ENCODE measurements around the gene BTBD10. TPM values are rescaled to one million over a fixed set of nuclear protein-coding genes. Genes with fewer than 3 reads are reported as not detected.

Gene BTBD10
- total RNA-seq, 2 experiments from 2014 or later: 23.0 to 23.7 TPM

DNA sequence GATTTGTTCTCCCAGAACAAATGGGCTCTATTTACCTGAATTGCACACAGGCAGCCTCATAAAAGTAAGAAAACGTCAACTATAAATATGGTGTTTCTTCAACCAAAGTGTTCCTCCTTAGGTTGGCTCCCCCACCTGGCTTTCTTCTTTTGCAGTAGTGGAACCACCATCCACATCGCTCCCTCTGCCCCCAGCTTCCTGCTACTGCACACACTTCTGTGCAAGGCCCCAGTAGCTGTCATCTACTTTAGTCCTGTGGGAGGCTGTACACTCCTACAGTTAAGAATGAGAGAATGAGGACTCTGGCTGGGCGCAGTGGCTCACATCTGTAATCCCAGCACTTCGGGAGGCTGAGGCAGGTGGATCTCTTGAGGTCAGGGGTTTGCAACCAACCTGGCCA lies 95.9 kb downstream of the BTBD10 start:
- peak; percentile 2 for DNase-seq (ENCODE audit: low spot score)
- H3K9me2 ChIP-seq (ENCODE audit: insufficient read depth, low read length): no peaks in the 10 kb centered on the region
- H3K4me1 ChIP-seq (ENCODE audit: insufficient read depth, low read length, poor library complexity, severe bottlenecking): no peaks in the 10 kb centered on the region
- no peak for TF ChIP-seq EZH2phosphoT487 (IDR thresholded peaks at IDR 0.05; ENCODE audit: borderline replicate concordance, low read depth, low read length)
- no peak for TF ChIP-seq CTCF (conservative IDR thresholded peaks at IDR 0.05; ENCODE audit: low read length)
- H3K27ac ChIP-seq (ENCODE audit: low read depth, low read length, poor library complexity, severe bottlenecking): no peak overlapping the region
- H3K36me3 ChIP-seq (ENCODE audit: insufficient read depth, low read length): no peaks in the 10 kb centered on the region
- H3K4me2 ChIP-seq (ENCODE audit: low read length): no peak overlapping the region
- H3K4me3 ChIP-seq (ENCODE audit: low read depth, low read length, poor library complexity, severe bottlenecking): no peak overlapping the region
- H2AFZ ChIP-seq (ENCODE audit: low read length): no peak overlapping the region
- H3K9me3 ChIP-seq (ENCODE audit: low read length): no peaks in the 10 kb centered on the region
- POLR2A ChIA-PET: interaction anchor here (0.7 to 1.2 kb wide), 2 partner anchors 18 to 157 kb away, joined by 3 to 5 read pairs; no protein-coding TSS in a partner anchor
- intact Hi-C loops (cut with micrococcal nuclease; ENCODE audit: unreplicated experiment): no loop called here
- no peaks in the 10 kb centered on the region for H3K79me2 ChIP-seq (ENCODE audit: insufficient read depth, low read depth, low read length)
- no TSS peak for BruUV-seq (replicated peaks)
- no peaks in the 10 kb centered on the region for H4K20me1 ChIP-seq (ENCODE audit: insufficient read depth, low read length)
- CTCF ChIA-PET (ENCODE audit: unreplicated experiment): no interaction called here

GRCh38 chr11:13366266-13367026 lies 96.6 kb downstream of the BTBD10 start:
- intact Hi-C loops (cut with micrococcal nuclease; ENCODE audit: unreplicated experiment): no loop called here
- Histone ChIP-seq H3K9me3 (ENCODE audit: low read length) (no peaks in the 10 kb centered on the region), H3K4me2 (ENCODE audit: low read length) (no peak overlapping the region), H3K27ac (ENCODE audit: low read depth, low read length, poor library complexity, severe bottlenecking) (no peak overlapping the region), H2AFZ (ENCODE audit: low read length) (no peak overlapping the region), H4K20me1 (ENCODE audit: insufficient read depth, low read length) (no peaks in the 10 kb centered on the region), H3K9me2 (ENCODE audit: insufficient read depth, low read length) (no peaks in the 10 kb centered on the region), H3K36me3 (ENCODE audit: insufficient read depth, low read length) (no peaks in the 10 kb centered on the region), H3K4me3 (ENCODE audit: low read depth, low read length, poor library complexity, severe bottlenecking) (no peak overlapping the region), H3K4me1 (ENCODE audit: insufficient read depth, low read length, poor library complexity, severe bottlenecking) (no peaks in the 10 kb centered on the region), H3K79me2 (ENCODE audit: insufficient read depth, low read depth, low read length) (no peaks in the 10 kb centered on the region)
- ChIA-PET CTCF (ENCODE audit: unreplicated experiment) (no interaction called here), POLR2A (interaction anchor here (1.2 kb wide), 1 partner anchor 17 kb away, joined by 3 read pairs; no protein-coding TSS in a partner anchor)
- DNase-seq (ENCODE audit: low spot score): no peak
- no TSS peak for BruUV-seq (replicated peaks)
- TF ChIP-seq EZH2phosphoT487 (IDR thresholded peaks at IDR 0.05; ENCODE audit: borderline replicate concordance, low read depth, low read length) (no peak), CTCF (conservative IDR thresholded peaks at IDR 0.05; ENCODE audit: low read length) (no peak)

GRCh38 chr11:13364388-13364787 lies 98.6 kb downstream of the BTBD10 start:
- no peak for TF ChIP-seq EZH2phosphoT487 (IDR thresholded peaks at IDR 0.05; ENCODE audit: borderline replicate concordance, low read depth, low read length)
- TF ChIP-seq CTCF (conservative IDR thresholded peaks at IDR 0.05; ENCODE audit: low read length): no peak
- no TSS peak for BruUV-seq (replicated peaks)
- H3K4me1 ChIP-seq (ENCODE audit: insufficient read depth, low read length, poor library complexity, severe bottlenecking): no peaks in the 10 kb centered on the region
- H3K4me3 ChIP-seq (ENCODE audit: low read depth, low read length, poor library complexity, severe bottlenecking): no peak overlapping the region
- H2AFZ ChIP-seq (ENCODE audit: low read length): no peak overlapping the region
- no peak overlapping the region for H3K27ac ChIP-seq (ENCODE audit: low read depth, low read length, poor library complexity, severe bottlenecking)
- DNase-seq (ENCODE audit: low spot score): no peak
- POLR2A ChIA-PET: no interaction called here
- CTCF ChIA-PET (ENCODE audit: unreplicated experiment): no interaction called here
- H3K9me3 ChIP-seq (ENCODE audit: low read length): no peaks in the 10 kb centered on the region
- H3K36me3 ChIP-seq (ENCODE audit: insufficient read depth, low read length): no peaks in the 10 kb centered on the region
- intact Hi-C loops (cut with micrococcal nuclease; ENCODE audit: unreplicated experiment): no loop called here
- H3K79me2 ChIP-seq (ENCODE audit: insufficient read depth, low read depth, low read length): no peaks in the 10 kb centered on the region
- no peaks in the 10 kb centered on the region for H4K20me1 ChIP-seq (ENCODE audit: insufficient read depth, low read length)
- no peak overlapping the region for H3K4me2 ChIP-seq (ENCODE audit: low read length)
- no peaks in the 10 kb centered on the region for H3K9me2 ChIP-seq (ENCODE audit: insufficient read depth, low read length)

Measured in OCI-LY7 (cell line).